HG03196 (cell line): ENCODE results near the gene FARP1.
"Not testable (repeated sequence)": the region's sequence is repeated elsewhere in the genome, so short reads cannot be mapped to it uniquely, and the experiment has no call there.

ENCODE experiments used
- ATAC-seq: cut with Tn5 transposase; IDR thresholded peaks from one replicate; pipeline ENCODE4 v1.9.1; 2021; ENCODE audit not compliant: unreplicated experiment

Gene FARP1

DNA sequence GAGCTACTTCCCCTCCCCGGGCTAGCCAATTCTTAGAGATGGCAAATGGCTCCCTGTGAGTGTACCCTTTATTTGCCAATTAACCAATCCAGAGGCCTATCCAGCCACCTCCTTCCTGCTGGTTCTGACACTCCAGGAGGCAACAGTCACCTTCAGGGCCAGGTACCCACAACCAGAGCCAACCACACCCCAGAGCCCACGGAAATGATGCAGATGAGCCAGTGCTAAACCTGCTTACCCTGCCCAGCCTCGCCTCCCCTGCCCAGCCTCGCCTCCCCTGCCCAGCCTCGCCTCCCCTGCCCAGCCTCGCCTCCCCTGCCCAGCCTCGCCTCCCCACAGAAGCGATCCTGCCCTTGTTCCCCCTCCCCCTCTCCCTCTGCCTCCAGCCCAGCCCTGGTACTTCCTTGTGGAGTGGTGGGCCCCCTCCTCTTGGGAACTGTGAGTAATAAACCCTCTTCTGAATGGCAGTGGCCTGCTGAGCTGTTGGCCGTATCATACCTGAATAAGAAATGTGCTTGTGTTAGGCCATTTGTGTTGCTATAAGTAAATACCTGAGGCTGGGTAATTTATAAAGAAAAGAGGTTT is 207.9 kb downstream of the FARP1 start:
- no peak for ATAC-seq

DNA sequence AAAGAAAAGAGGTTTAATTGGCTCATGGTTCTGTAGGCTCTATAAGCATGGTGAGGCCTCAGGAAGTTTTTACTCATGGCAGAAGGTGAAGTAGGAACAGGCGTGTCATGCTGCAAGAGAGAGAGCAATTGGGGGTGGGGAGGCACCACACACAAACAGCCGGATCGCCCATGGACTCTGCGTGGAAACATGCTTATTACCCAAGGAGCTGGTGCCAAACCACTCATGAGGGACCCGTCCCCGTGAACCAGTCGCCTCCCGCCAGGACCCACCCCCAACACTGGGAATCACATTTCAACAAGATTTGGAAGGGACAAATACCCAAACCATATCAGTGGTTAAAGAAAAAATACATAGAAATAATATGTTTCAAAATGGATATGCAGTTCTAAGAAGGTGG is 208.7 kb downstream of the FARP1 start:
- no peak for ATAC-seq

DNA sequence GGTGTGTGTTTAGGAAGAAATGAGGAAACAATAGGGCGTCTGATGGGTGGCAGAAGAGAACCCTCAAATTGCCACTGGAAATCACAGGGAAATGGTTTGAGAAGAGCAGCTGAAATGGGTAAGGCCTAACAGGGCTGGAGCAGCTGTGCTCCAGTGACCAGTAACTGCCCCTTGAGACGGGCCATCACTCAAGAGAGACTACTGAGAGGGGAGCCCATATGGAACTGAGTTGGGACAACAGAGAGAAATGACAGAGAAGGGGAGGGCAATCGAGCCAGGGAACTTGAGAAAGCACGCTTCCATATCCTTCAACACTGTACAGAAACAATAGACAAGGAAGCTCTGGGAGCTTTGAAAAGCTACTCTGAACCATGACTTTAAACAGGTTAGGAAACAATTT is 209.3 kb downstream of the FARP1 start:
- ATAC-seq: no peak

DNA sequence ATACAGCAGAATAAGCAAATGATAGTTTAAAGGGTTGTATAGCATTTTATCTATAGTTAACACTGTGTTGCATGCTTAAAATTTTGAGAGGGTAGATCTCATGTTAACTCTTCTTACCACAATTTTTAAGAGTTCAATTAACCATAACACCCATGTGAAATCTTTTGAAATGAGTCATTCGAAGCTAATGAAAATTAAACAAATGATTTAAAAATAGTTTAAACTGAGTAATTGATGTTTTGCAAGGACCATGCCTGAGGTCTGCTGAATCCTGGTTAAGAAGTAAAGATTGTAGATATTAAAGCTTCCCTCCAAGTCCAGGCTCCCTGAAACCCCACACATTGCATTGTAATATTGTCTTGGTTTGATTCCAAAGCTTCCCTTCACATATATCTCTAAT is 210.9 kb downstream of the FARP1 start:
- ATAC-seq: no peak

DNA sequence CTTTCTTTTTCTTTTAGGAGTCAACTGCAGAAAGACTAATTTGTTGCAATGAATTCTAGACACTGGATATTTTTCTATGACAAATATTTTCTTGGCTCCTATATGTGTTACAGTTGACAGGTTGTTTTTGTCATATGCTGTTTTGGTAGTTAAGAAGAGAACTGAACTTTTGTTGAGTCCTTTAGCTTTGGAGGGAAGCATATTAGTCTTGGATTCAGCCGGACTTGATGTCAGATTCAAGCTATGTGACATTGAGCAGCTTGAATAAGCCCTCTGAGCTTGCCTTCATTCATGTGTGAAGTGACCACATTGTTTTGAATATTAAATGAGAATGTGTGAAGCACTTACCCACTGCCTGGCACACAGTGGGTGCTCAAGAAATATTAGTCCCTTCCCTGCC is 216.0 kb downstream of the FARP1 start:
- no peak for ATAC-seq

DNA sequence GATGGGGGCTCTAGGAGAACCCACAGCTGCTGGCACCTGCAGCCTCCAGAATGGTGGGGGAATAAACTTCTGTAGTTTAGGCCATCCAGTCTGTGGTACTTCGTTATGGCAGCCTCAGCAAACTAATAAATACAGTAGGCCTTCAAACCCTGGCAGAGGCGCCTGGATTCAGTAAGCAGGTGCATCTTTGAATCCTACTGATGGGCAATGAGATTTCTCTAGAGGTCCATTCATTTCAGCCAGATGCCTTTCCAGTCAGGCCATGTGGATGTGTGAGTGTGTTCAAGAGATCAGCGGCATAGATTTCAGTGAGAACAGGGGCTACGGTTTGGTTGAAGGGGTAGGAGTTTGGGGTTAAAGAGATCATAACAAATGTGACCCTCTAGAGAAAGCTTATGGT is 217.7 kb downstream of the FARP1 start:
- no peak for ATAC-seq

DNA sequence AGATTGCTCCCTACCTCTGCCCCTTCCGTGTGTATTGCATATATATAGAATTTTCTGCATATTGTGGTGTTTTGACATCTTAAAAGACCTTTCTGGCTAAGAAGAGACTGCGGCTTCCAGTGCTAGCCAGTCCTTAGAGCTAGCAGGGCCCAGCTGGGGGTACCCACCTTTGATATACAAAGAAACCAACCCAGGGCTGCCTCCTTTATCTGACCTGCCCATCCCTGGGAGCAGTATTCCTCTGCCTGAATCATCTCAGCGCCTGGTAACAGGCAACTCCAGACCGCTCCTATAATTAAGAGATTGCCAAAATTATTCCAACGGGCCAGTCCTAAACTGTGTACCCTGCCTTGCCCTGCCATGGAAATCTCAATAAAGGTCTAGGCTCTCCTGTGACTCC is 220.4 kb downstream of the FARP1 start:
- ATAC-seq: no peak

DNA sequence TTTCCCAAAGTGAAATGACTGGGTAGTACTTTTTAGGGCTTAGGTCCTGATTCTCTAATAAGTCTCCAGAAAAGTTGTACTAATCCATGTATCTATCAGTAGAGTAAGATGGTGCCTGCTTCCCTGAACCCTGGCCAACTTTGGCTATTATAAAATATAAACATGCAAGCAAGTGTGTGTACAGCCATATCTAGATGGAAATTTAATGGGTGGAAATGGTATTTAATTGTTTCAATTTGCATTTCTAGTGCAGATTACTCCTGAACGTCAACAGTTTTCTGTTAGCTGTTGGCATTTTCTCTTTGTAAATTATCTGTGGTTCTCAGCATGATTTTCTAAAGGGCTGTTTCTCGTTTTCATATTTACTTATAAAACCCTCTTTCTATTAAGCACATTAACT is 221.3 kb downstream of the FARP1 start:
- no peak for ATAC-seq

DNA sequence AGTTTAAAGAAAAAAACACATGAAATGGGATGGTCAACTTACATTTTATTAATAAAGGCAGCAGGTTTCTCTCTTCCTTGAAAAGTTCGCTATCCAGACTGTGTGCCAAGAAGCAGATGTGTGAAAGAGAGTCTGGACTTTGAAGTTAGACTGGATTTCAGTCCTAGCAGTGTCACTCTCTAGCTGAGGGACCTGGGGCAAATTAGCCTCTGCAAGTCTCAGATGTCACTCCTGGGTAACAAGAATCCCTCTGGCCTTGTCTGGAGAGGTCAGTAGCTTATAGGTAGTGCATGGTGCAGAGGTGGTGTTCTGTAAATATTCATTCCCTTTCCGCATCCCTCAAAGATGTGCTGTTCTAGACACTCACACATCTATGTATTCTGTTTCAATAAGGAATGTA is 221.8 kb downstream of the FARP1 start:
- no peak for ATAC-seq

DNA sequence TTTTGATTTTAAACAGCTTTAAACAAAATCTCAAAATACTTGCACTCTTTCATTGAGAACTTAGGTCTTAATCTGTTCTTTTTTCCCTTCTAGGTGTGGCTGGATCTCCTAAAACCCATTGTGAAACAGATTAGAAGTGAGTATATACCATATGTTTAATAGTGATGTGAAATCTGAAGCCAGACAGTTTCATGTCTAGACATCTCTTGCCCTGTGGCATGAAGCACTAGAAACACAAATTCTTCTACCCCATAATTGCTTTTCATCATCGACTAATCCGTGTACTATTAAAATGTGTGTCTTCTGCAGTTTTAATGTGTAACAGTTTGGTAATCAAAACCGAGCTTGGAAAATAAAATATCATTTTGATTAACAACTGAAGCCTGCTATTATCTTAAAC is 222.4 kb downstream of the FARP1 start:
- no peak for ATAC-seq

DNA sequence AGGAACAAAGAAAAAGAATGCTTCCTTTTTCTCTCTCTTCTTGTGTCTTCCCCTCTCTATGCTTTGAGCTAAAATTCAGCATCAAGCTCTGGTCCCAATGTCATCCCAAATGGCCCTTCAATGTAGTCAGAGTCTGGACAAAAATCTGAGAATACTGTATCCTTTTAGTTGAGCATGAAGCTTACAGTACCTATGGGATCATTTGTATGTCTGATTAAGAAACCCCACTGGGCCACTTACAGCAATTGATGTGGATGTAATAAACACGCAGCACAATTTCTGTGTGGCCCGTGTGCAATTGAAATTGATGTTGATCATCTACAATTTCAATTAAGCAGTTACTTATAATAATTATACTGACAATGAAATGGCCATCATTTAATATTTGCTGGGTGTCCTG is 223.1 kb downstream of the FARP1 start:
- ATAC-seq: no peak

DNA sequence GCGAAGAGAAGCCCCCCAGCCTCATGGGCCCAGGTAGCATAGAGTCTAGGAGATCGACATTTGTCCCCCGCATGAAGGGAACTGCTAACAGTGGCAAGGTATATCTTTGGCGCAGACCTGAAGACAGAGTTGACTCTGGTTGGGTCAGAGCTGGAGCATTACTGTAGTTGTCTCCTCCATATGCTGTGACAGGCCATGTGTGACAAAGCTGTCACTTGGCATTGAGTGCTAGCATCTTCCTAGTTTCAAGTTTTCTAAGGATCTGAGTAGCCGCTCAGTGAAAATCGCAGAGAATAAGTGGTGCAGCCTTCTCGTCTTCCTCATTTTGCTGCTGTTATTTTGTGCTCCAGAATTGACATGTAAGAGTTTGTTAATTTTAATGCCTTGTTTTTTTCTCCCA is 223.5 kb downstream of the FARP1 start:
- ATAC-seq: no peak

DNA sequence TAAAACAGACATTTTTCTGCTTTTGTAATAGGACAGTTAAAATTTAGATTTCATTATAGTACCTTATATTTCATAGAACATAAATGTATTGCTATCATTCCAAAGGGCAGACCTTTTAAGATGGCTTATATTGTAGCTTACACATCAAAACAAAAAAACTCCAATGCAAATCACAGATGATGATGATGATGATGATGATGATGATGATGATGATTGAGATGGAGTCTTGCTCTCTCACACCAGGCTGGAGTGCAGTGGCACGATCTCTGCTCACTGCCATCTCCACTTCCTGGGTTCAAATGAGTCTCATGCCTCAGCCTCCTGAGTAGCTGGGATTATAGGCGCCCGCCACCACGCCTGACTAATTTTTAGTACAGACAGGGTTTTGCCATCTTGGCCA is 224.1 kb downstream of the FARP1 start:
- ATAC-seq: no peak

DNA sequence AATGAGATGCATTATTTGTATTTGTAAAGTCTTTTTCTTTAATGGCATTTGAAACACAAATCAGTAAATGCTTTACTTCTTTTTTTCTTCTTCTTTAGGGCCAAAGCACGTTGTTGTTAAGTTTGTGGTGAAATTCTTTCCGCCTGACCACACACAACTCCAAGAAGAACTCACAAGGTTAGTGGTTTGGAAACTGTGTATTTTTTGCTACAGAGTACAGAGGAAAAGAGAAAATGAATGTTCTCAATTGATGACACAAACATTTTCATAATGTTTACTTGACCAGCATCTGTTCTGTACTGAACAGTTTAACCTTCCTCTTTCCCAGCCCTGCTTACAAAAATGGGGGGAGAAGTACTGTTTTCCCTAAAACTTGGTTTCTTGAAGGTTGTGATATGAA is 225.1 kb downstream of the FARP1 start:
- ATAC-seq: no peak

DNA sequence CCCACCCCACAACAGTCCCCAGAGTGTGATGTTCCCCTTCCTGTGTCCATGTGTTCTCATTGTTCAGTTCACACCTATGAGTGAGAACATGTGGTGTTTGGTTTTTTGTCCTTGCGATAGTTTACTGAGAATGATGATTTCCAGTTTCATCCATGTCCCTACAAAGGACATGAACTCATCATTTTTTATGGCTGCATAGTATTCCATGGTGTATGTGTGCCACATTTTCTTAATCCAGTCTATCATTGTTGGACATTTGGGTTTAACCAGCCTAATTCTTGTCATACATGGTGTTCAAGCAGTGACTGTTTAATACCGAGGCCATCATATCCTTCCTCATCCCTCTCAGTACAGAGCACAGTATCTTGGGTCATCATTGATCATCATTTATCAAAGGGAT is 226.6 kb downstream of the FARP1 start:
- not testable (repeated sequence) for ATAC-seq

DNA sequence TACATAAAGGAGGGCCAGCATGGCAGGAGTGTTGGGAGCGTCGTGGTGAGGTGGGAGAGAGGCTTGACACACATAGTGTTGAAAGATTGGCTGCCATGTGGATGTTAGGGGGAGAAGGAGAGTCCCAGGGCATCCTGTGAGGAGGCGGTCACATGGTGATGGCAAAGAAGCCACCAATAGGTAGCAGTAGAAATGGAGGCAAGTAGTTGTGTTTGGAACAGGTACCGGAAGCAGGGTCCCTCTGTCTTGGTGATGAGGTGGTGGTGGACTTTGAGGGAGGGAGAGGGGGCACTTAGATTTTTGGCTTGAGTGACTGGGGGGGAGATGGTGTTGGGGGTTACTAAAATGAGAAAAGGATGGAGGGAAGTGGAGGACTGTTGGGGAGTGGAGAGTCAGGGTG is 227.4 kb downstream of the FARP1 start:
- ATAC-seq: no peak

DNA sequence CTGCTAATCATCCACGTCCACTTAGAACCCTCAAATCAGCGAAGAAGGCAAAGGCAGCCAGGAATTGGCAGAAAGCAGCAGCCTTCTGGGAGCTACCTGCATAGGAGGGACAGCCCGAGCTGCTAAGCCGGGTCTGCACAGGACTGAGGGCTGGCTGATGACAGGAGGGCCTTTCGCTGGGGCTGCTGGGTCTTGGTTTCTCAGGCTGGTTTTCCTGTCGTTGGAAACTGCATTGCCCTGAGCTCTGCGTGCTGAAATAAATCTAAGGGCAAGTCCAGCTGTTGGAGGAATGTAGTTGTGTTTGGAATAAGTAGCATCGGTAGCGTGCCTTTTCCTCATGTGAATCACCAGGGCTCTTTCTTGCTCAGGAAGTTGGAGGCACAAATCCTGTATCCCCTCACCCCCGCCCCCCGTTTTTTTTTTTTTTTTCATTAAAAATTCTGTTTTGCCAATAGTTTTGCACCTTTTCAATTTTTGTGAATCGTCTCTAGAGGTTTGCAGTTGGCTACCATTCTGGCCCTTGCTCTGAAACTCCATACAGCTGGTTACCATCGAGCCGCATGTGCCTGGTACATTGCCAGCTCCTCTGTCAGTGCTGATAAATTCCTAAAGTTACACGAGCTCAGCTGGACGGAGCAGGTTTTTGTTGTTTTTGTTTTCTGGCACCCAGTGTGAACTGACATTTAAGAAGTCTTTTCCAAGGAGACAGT is 228.1 kb downstream of the FARP1 start:
- ATAC-seq: no peak

DNA sequence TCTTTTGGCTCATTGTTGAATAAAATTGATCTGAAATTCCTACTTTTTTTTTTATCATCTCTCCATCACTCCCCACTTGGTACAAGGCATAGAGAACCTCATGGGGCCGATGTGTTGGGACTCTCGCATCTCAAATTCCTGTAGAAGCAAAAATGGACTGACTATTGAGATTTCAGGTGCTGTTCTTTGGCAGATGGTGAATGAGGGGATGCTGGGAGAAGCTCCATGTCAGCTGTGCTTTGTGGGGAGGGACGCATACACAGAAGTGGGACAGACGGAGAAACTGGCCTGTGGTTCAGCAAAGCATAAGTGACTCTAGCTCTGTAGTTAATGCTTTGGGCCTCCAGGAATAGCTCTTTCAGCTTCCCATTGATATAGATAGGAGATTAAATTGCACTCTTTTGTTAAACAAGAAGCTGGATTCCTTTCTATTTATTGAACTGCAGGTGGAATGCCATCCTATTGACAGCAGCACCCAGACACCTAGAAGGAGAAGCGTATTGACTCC is 228.7 kb downstream of the FARP1 start:
- ATAC-seq: no peak

DNA sequence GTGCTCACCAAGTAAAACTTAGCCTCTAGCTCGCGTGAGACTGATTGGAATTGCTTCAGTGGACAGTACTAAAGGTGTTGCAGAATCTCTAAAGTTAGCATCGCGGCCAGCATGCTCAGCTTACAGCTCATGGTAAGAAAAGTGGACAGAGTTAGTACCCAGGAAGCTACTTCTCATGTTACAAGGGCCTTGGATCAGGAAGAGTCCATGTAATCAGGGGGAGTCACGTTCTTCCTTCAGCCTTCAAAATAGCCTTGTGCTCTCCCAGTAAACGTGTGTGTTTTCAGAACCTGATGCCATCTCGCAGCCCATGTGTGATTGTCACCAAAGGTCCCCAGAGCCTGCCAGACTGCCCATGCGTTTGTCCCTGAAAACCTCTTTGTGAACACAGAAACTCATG is 230.0 kb downstream of the FARP1 start:
- ATAC-seq: no peak

DNA sequence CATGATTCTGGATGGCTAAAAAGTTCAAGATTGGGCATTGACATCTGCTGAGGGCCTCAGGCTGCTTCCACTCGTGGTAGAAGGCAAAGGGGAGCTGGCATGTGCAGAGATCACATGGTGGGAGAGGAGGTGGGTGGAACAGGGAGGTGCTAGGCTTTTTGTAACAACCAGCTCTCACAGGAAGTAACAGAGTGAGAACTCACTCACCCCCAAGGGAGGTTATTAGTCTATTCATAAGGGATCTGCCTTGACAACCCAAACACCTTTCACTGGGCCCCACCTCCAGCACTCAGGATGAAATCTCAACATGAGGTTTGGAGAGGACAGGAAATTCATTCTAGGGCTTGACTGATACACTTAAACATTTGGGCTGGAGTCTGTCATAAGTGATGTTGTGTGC is 231.9 kb downstream of the FARP1 start:
- no peak for ATAC-seq

DNA sequence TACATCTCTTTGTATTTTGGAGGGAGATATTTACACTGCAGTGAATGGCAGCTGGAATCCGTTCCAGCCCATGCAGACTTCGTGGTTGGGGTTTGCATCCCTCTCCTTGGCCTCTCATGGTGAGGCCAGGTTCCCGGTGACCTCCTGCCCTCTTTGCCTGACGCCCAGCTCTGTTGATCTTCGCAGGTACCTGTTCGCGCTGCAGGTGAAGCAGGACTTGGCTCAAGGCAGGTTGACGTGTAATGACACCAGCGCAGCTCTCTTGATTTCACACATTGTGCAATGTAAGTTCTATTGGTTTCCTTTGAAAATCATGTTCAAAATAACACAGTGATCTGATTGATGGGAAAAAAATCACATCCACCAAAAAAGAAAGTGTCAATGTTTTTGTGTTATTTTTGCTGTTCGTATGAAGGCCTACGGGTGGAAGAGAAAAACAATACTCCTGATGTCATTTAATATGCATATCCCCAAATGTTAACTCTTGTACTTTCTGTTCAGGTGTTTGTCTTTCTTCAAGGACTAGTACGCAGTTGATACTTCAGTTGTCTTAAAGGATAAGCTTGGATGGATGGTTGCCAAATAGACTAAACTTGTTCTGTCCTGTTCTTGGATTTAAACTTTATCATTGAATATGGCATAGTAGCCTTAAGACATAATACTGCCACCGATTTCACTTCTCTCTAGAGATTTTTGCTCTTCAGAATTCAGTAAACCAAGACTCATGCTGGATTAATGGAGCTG is 234.9 kb downstream of the FARP1 start:
- ATAC-seq: no peak

DNA sequence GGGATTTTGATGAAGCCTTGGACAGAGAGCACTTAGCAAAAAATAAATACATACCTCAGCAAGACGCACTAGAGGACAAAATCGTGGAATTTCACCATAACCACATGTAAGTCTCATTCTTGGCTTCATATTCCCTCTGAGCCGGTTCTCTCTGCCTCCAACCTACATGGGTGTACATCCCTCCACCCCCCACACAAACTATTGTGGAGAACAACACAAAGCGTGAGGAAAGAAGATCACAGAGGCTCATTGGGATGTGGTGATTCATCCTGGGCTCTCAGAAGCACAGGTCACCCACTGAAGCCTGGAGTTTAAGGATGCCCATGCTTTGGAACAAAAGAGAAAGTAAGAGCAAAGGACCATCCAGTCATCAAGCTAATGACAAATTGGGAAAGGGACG is 241.8 kb downstream of the FARP1 start:
- no peak for ATAC-seq
